GM23248 (cell line): ENCODE data around the gene SMOC2. TPM values are rescaled to one million over a fixed set of nuclear protein-coding genes. Genes with fewer than 3 reads are reported as not detected.

Experiments
- DNase-seq: peaks from one replicate; pipeline ENCODE4 v3.0.0-alpha.2; 2015
- H2AFZ ChIP-seq: fragments of 200-600 bp; sonication (generic); 2 replicates; pipeline ENCODE4 v1.6.1; 2016; ENCODE audit warnings: antibody characterized with exemption
- H3F3A ChIP-seq: fragments of 200-600 bp; sonication (generic); 2 replicates; pipeline ENCODE4 v1.6.1; 2016; ENCODE audit warnings: mild to moderate bottlenecking, antibody characterized with exemption, mixed run types; ENCODE audit not compliant: insufficient read depth
- H3K27ac ChIP-seq: fragments of 200-600 bp; sonication (generic); 2 replicates; pipeline ENCODE4 v1.5.1; 2016; ENCODE audit warnings: mild to moderate bottlenecking
- H3K27me3 ChIP-seq: fragments of 200-600 bp; sonication (generic); replicated peaks from 2 replicates; pipeline ENCODE4 v1.6.1; 2016; ENCODE audit warnings: mild to moderate bottlenecking; ENCODE audit not compliant: insufficient read depth
- H3K36me3 ChIP-seq: fragments of 200-600 bp; sonication (generic); 2 replicates; pipeline ENCODE4 v1.6.1; 2016; ENCODE audit warnings: low read depth, mild to moderate bottlenecking
- H3K4me1 ChIP-seq: fragments of 200-600 bp; sonication (generic); 2 replicates; pipeline ENCODE4 v1.6.1; 2016; ENCODE audit warnings: mild to moderate bottlenecking; ENCODE audit not compliant: insufficient read depth
- H3K4me2 ChIP-seq: fragments of 200-600 bp; sonication (generic); one replicate; pipeline ENCODE4 v1.6.1; 2016; ENCODE audit warnings: mild to moderate bottlenecking; ENCODE audit not compliant: unreplicated experiment
- H3K4me3 ChIP-seq: fragments of 200-600 bp; sonication (generic); 2 replicates; pipeline ENCODE4 v1.5.1; 2016; ENCODE audit warnings: mild to moderate bottlenecking
- H3K79me2 ChIP-seq: fragments of 200-600 bp; sonication (generic); 2 replicates; pipeline ENCODE4 v1.6.1; 2016; ENCODE audit warnings: mild to moderate bottlenecking; ENCODE audit not compliant: insufficient read depth
- H3K9ac ChIP-seq: fragments of 200-600 bp; sonication (generic); 2 replicates; pipeline ENCODE4 v1.6.1; 2016; ENCODE audit warnings: mild to moderate bottlenecking
- H3K9me2 ChIP-seq: fragments of 200-600 bp; sonication (generic); 2 replicates; pipeline ENCODE4 v1.6.1; 2016; ENCODE audit warnings: mixed run types, mild to moderate bottlenecking, moderate library complexity; ENCODE audit not compliant: insufficient read depth
- H3K9me3 ChIP-seq: fragments of 200-600 bp; sonication (generic); one replicate; pipeline ENCODE4 v1.6.1; 2017; ENCODE audit warnings: low read depth
- H4K20me1 ChIP-seq: fragments of 200-600 bp; sonication (generic); 2 replicates; pipeline ENCODE4 v1.6.0; 2016; ENCODE audit not compliant: insufficient read depth
- EZH2 ChIP-seq: fragments of 200-600 bp; sonication (generic); IDR thresholded peaks from 2 replicates; pipeline ENCODE4 v1.6.1; 2018; ENCODE audit warnings: antibody characterized with exemption, mild to moderate bottlenecking; ENCODE audit not compliant: insufficient read depth, poor library complexity, severe bottlenecking
- EZH2phosphoT487 ChIP-seq: fragments of 200-600 bp; sonication (generic); IDR thresholded peaks from 2 replicates; pipeline ENCODE4 v1.6.1; 2018; ENCODE audit warnings: antibody characterized with exemption, moderate library complexity, mild to moderate bottlenecking, low read depth; ENCODE audit not compliant: insufficient read depth
- WGBS, 2 experiments: methylation state at CpG; one replicate each; pipeline ENCODE4 v1.1.6; 2015 to 2017; ENCODE audit warnings: low lambda C conversion rate in 2 of 2, low coverage in 1 of 2; ENCODE audit errors: missing lambda C conversion rate in 2 of 2; 5-methylcytosine and 5-hydroxymethylcytosine counted together
- in situ Hi-C: fragments of 300-500 bp; cut with MboI; formaldehyde crosslinking; loops from 2 replicates; pipeline ENCODE4 v1.15.0; 2020
- polyA plus RNA-seq: library from polyadenylated mRNA; unstranded; fragments of >200 nt; fragmentation: Nextera tagmentation; extraction: Ambion mirVana; gene quantifications from 2 replicates; pipeline ENCODE4 v1.2.1, GENCODE V29; 2016
- total RNA-seq: library from RNA; depleted of rRNA; stranded (reverse); fragments of >200 nt; shearing (Covaris generic); gene quantifications from 2 replicates; pipeline ENCODE4 v1.2.3, GENCODE V29; 2014

Gene SMOC2
- total and polyA plus RNA-seq, 2 experiments from 2014 or later: not detected

GRCh38 chr6:168577496-168577895 is 136.5 kb downstream of the SMOC2 start:
- H3K9me2 ChIP-seq: no peaks in the 10 kb centered on the region
- H3K79me2 ChIP-seq: no peaks in the 10 kb centered on the region
- no peak overlapping the region for H3K9ac ChIP-seq
- no peaks in the 10 kb centered on the region for H3K4me1 ChIP-seq
- in situ Hi-C loops: no loop called here
- TF ChIP-seq EZH2: no peak
- TF ChIP-seq EZH2phosphoT487: no peak
- no peaks in the 10 kb centered on the region for H3K36me3 ChIP-seq
- no peaks in the 10 kb centered on the region for H3K27me3 ChIP-seq
- H3K27ac ChIP-seq: no peak overlapping the region
- WGBS, 2 experiments: 51 to 52% methylated on average over 9 of the region's 9 CpGs
- no peak overlapping the region for H3K4me2 ChIP-seq
- H3F3A ChIP-seq: no peaks in the 10 kb centered on the region
- no peak for DNase-seq
- H3K4me3 ChIP-seq: no peak overlapping the region
- H2AFZ ChIP-seq: no peak overlapping the region
- H3K9me3 ChIP-seq: no peaks in the 10 kb centered on the region
- no peaks in the 10 kb centered on the region for H4K20me1 ChIP-seq

GRCh38 chr6:168578036-168578435 is 137.1 kb downstream of the SMOC2 start:
- in situ Hi-C loops: no loop called here
- no peaks in the 10 kb centered on the region for H3K79me2 ChIP-seq
- no peak for DNase-seq
- H3F3A ChIP-seq: no peaks in the 10 kb centered on the region
- H3K9ac ChIP-seq: no peak overlapping the region
- no peak overlapping the region for H3K4me2 ChIP-seq
- WGBS, 2 experiments: 47 to 52% methylated on average over 8 of the region's 8 CpGs
- no peak overlapping the region for H3K4me3 ChIP-seq
- no peaks in the 10 kb centered on the region for H3K9me2 ChIP-seq
- no peaks in the 10 kb centered on the region for H3K4me1 ChIP-seq
- no peaks in the 10 kb centered on the region for H4K20me1 ChIP-seq
- H3K27ac ChIP-seq: no peak overlapping the region
- H3K36me3 ChIP-seq: no peaks in the 10 kb centered on the region
- no peaks in the 10 kb centered on the region for H3K27me3 ChIP-seq
- no peak overlapping the region for H2AFZ ChIP-seq
- TF ChIP-seq EZH2: no peak
- no peak for TF ChIP-seq EZH2phosphoT487
- no peaks in the 10 kb centered on the region for H3K9me3 ChIP-seq

GRCh38 chr6:168581236-168581635 is 140.3 kb downstream of the SMOC2 start:
- Histone ChIP-seq H3K79me2 (no peaks in the 10 kb centered on the region), H3K36me3 (no peaks in the 10 kb centered on the region), H3K27me3 (no peaks in the 10 kb centered on the region), H3K9ac (no peak overlapping the region), H2AFZ (no peak overlapping the region), H3K4me2 (no peak overlapping the region), H3K9me3 (no peaks in the 10 kb centered on the region), H3K27ac (no peak overlapping the region), H3K9me2 (no peaks in the 10 kb centered on the region), H3K4me3 (no peak overlapping the region), H3F3A (no peaks in the 10 kb centered on the region), H4K20me1 (no peaks in the 10 kb centered on the region), H3K4me1 (no peaks in the 10 kb centered on the region)
- TF ChIP-seq EZH2 (no peak), EZH2phosphoT487 (no peak)
- in situ Hi-C loops: no loop called here
- 53 to 59% methylated on average over 12 of the region's 12 CpGs for WGBS, 2 experiments
- DNase-seq: no peak

GRCh38 chr6:168581706-168582105 is 140.7 kb downstream of the SMOC2 start:
- Histone ChIP-seq H3K79me2 (no peaks in the 10 kb centered on the region), H3K9me3 (no peaks in the 10 kb centered on the region), H3K4me2 (no peak overlapping the region), H4K20me1 (no peaks in the 10 kb centered on the region), H3K4me1 (no peaks in the 10 kb centered on the region), H3K9ac (no peak overlapping the region), H3K36me3 (no peaks in the 10 kb centered on the region), H3K9me2 (no peaks in the 10 kb centered on the region), H3K27me3 (no peaks in the 10 kb centered on the region), H2AFZ (no peak overlapping the region), H3K4me3 (no peak overlapping the region), H3K27ac (no peak overlapping the region), H3F3A (no peaks in the 10 kb centered on the region)
- TF ChIP-seq EZH2: no peak
- TF ChIP-seq EZH2phosphoT487: no peak
- in situ Hi-C loops: no loop called here
- DNase-seq: no peak
- 57 to 62% methylated on average over 7 to 9 of the region's 9 CpGs for WGBS, 2 experiments

GRCh38 chr6:168582571-168582981 is 141.6 kb downstream of the SMOC2 start:
- no peaks in the 10 kb centered on the region for H3K36me3 ChIP-seq
- H4K20me1 ChIP-seq: no peaks in the 10 kb centered on the region
- no peak overlapping the region for H3K4me3 ChIP-seq
- TF ChIP-seq EZH2phosphoT487: no peak
- TF ChIP-seq EZH2: no peak
- H3K9me3 ChIP-seq: no peaks in the 10 kb centered on the region
- H3K4me2 ChIP-seq: no peak overlapping the region
- no peak for DNase-seq
- no peaks in the 10 kb centered on the region for H3K27me3 ChIP-seq
- H3K4me1 ChIP-seq: no peaks in the 10 kb centered on the region
- no peak overlapping the region for H2AFZ ChIP-seq
- in situ Hi-C loops: no loop called here
- H3K79me2 ChIP-seq: no peaks in the 10 kb centered on the region
- WGBS, 2 experiments: 60 to 61% methylated on average over 10 to 21 of the region's 21 CpGs
- H3K9me2 ChIP-seq: no peaks in the 10 kb centered on the region
- no peak overlapping the region for H3K27ac ChIP-seq
- no peak overlapping the region for H3K9ac ChIP-seq
- H3F3A ChIP-seq: no peaks in the 10 kb centered on the region
